ENCODE measurements around the gene KRT13.

The KRT13 gene

DNA sequence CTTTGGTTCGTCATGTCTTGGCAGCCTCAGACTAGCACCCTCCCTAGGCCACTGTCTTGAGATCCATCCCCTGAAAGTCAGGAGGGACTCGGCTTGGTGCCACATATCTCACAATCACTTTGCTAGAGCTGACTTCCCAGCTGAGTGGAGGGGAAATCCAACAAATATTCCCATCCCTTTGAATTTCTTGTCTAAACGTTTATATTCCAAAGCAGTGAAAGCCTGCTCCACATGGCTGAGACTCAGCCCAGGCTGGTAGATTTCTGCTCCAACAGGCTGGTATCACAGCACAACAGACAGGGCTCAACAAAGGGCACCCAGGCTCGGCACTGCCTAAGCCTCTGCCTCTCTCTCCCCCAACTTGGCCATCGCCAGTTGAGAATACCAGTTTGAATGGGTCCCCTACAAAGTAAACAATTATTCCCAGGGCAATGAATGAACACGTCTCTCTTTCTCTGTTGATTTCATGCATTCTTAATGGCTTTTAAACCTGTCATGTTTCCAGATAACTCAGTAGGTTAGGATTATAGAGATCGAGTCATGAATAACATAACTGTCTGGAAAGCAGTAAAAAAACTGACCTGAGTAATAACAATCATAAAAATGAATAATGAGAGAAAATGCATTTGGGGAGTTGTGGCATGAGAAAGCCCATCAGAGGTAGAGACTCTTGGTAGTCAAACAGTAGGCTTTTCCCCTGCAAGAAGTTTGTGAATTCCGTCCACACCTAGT is 1.0 kb downstream of the KRT13 start:
- TF ChIP-seq CTCF (IDR thresholded peaks at IDR 0.05; ENCODE audit: low read depth, low read length), result no peak
- no peak for DNase-seq (ENCODE audit: low read depth in 2 of 2)
- no peak overlapping the region for H3K4me3 ChIP-seq (replicated peaks in 1 of 2; ENCODE audit: low read depth in 2 of 2, low read length in 2 of 2)

- no peak for DNase-seq (ENCODE audit: low read depth in 2 of 2)
- no peak for TF ChIP-seq CTCF (IDR thresholded peaks at IDR 0.05; ENCODE audit: low read depth, low read length)
- no peak overlapping the region for H3K4me3 ChIP-seq (replicated peaks in 1 of 2; ENCODE audit: low read depth in 2 of 2, low read length in 2 of 2)
These were observed 2.2 kb downstream of the KRT13 start for GRCh38 chr17:41503202-41503601.

- peak; percentile 34 to 59 for DNase-seq (ENCODE audit: low read depth in 2 of 2)
- no peak for TF ChIP-seq CTCF (IDR thresholded peaks at IDR 0.05; ENCODE audit: low read depth, low read length)
- no peak overlapping the region for H3K4me3 ChIP-seq (replicated peaks in 1 of 2; ENCODE audit: low read depth in 2 of 2, low read length in 2 of 2)
These were observed 5.1 kb downstream of the KRT13 start for GRCh38 chr17:41500131-41500911.

GRCh38 chr17:41499714-41500113 is 5.7 kb downstream of the KRT13 start:
- TF ChIP-seq CTCF (IDR thresholded peaks at IDR 0.05; ENCODE audit: low read depth, low read length), result no peak
- no peak overlapping the region for H3K4me3 ChIP-seq (replicated peaks in 1 of 2; ENCODE audit: low read depth in 2 of 2, low read length in 2 of 2)
- no peak for DNase-seq (ENCODE audit: low read depth in 2 of 2)

DNA sequence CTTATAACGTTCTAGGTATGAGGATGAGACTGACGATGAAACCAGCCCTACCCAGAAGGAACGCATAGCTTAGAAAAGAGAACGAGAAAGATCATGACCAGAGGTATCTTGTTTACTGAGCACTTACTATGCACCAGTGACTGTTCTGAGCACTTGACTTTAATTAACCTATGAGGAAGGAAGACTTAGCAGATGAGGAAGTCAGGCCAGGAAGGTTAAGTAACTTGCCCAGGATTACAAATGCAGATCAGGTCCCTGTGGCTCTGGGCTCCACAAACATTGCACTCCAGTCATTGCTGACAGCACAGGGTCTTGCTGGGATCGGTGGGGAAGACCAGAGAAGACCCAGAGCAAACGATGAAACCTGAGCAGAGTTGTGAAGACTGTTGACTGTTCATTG is 7.1 kb downstream of the KRT13 start:
- no peak overlapping the region for H3K4me3 ChIP-seq (replicated peaks in 1 of 2; ENCODE audit: low read depth in 2 of 2, low read length in 2 of 2)
- DNase-seq (ENCODE audit: low read depth in 2 of 2), result no peak
- no peak for TF ChIP-seq CTCF (IDR thresholded peaks at IDR 0.05; ENCODE audit: low read depth, low read length)

- H3K4me3 ChIP-seq (replicated peaks in 1 of 2; ENCODE audit: low read depth in 2 of 2, low read length in 2 of 2), result no peak overlapping the region
- DNase-seq (ENCODE audit: low read depth in 2 of 2), result peak; percentile 89 to 91
- peak; percentile 96 for TF ChIP-seq CTCF (IDR thresholded peaks at IDR 0.05; ENCODE audit: low read depth, low read length)
These were observed 8.5 kb downstream of the KRT13 start for GRCh38 chr17:41496803-41497484.
